Stomach (tissue), 19 donors: Measurements from ENCODE around the gene TRIM61. TPM values are rescaled to one million over a fixed set of nuclear protein-coding genes. Genes with fewer than 3 reads are reported as not detected.
"Not testable (repeated sequence)": the region's sequence is repeated elsewhere in the genome, so short reads cannot be mapped to it uniquely, and the experiment has no call there.

Experiments used
- DNase-seq, 2 donors: peaks; one replicate each; pipeline versions ENCODE4 v3.0.0 to v3.0.0-alpha.2; 2013 to 2019
- H3K27ac ChIP-seq, 5 donors: fragments of 200-600 bp in 4 of 5; sonication (generic) in 4 of 5; one replicate each; pipeline ENCODE4 v1.5.1; 2013 to 2019; ENCODE audit warnings: mild to moderate bottlenecking in 1 of 5, moderate library complexity in 1 of 5
- H3K27me3 ChIP-seq, 3 donors: fragments of 200-600 bp; sonication (generic); one replicate each; pipeline ENCODE4 v1.5.1; 2017 to 2019; ENCODE audit warnings: mixed run types in 1 of 3
- H3K36me3 ChIP-seq, 4 donors: fragments of 200-600 bp; sonication (generic); 1 replicate in 3 of 4; 2 replicates in 1 of 4; pipeline ENCODE4 v1.5.1; 2016 to 2019
- H3K4me1 ChIP-seq, 4 donors: fragments of 200-600 bp; sonication (generic); one replicate each; pipeline ENCODE4 v1.5.1; 2016 to 2019
- H3K4me3 ChIP-seq, 4 donors: fragments of 200-600 bp; sonication (generic) in 3 of 4; one replicate each; pipeline ENCODE4 v1.5.1; 2016 to 2019; ENCODE audit warnings: mild to moderate bottlenecking in 1 of 4
- H3K9me3 ChIP-seq, 4 donors: fragments of 200-600 bp; sonication (generic); one replicate each; pipeline ENCODE4 v1.5.1; 2016 to 2019
- EP300 ChIP-seq: sonication (generic); formaldehyde crosslinking; IDR thresholded peaks from one replicate; pipeline ENCODE4 v1.6.1; 2017; ENCODE audit warnings: antibody characterized with exemption
- POLR2A ChIP-seq, 4 donors: fragments of 450-650 bp; IDR thresholded peaks; one replicate each; pipeline ENCODE4 v1.6.1; 2016; ENCODE audit warnings: antibody characterized with exemption in 4 of 4, control low read depth in 2 of 4, mild to moderate bottlenecking in 1 of 4, moderate library complexity in 1 of 4
- POLR2AphosphoS5 ChIP-seq, 3 donors: sonication (generic); formaldehyde crosslinking; IDR thresholded peaks; one replicate each; pipeline ENCODE4 v1.6.1; 2016; ENCODE audit warnings: antibody characterized with exemption in 3 of 3
- WGBS, 5 donors: extraction: QIAGEN DNeasy Blood & Tissue Kit in 3 of 5; methylation state at CpG; one replicate each; pipeline versions ENCODE4 v1.1.5 to v1.1.7; 2013 to 2018; 5-methylcytosine and 5-hydroxymethylcytosine counted together
- intact Hi-C: fragments of 100-400 bp; cut with DNase I; formaldehyde crosslinking; loops from one replicate; pipeline ENCODE4 v1.15.1; 2023; ENCODE audit warnings: low total_unique reads
- long read RNA-seq, 10 donors: transcript quantifications; one replicate each; lab custom pipeline, GENCODE V29; 2026
- polyA plus RNA-seq, 3 donors: library from polyadenylated mRNA; stranded (reverse); fragments of 200-250 nt; gene quantifications; one replicate each; pipeline ENCODE4 v1.2.3, GENCODE V29; 2013
- total RNA-seq, 5 donors: library from RNA; depleted of rRNA; stranded (reverse); fragments of >200 nt; gene quantifications; one replicate each; pipeline versions ENCODE4 v1.1.0 to v1.2.3, GENCODE V29; 2014 to 2016
- TF ChIP-seq, protein P1 (sequence below), 7 experiments: fragments of 450-650 bp in 4 of 7; fragments of 200-600 bp in 3 of 7; sonication (generic) in 3 of 7; IDR thresholded peaks; one replicate each; pipeline ENCODE4 v1.5.1; 2016 to 2019; ENCODE audit warnings: antibody characterized with exemption in 7 of 7, control low read depth in 2 of 7, mild to moderate bottlenecking in 1 of 7
- donor health status: healthy with polysubstance abuse.
- donor health status: Bipolar disorder and iron deficiency.
- donor health status: healthy.

The TRIM61 gene
- 1 to 10 TPM in 1 of 5 donors, under 1 TPM in 1, not detected in 3; 0.73 to 3.6 TPM for total RNA-seq
- under 1 TPM; 0.25 to 0.61 (median 0.50) TPM for polyA plus RNA-seq
- long read RNA-seq, donor 1 = 0 reads
- long read RNA-seq, donor 2 = 0 reads
- long read RNA-seq, donor 3 = 0 reads
- long read RNA-seq, donor 4 = 0 reads
- long read RNA-seq, donor 5 = 0 reads
- long read RNA-seq, donor 6, partial matches to known transcripts = 6 of 6 reads
- long read RNA-seq, donor 6, other reads (novel, unspliced or antisense) = 0 of 6 reads
- long read RNA-seq, donor 7 = 0 reads
- long read RNA-seq, donor 8 = 0 reads
- long read RNA-seq, donor 9 = 0 reads
- long read RNA-seq, donor 10 = 0 reads

GRCh38 chr4:164977243-164978164 lies at the start of gene TRIM61:
TSS of gene TRIM61 (minus strand) at chr4:164977657. CDS start at chr4:164970002, 7,655 bp downstream.
- peaks cover 0 to 9% (median 0%) of the 10 kb centered on the region in 4 donors for H3K4me1 ChIP-seq
- intact Hi-C loops = no loop called here
- H3K27ac ChIP-seq = peak within 1 kb of the TSS in 1 of 5 donors; percentile 76
- TF ChIP-seq EP300 = no peak
- no peak for TF ChIP-seq POLR2A (IDR thresholded peaks at IDR 0.05)
- TF ChIP-seq, protein P1, sequence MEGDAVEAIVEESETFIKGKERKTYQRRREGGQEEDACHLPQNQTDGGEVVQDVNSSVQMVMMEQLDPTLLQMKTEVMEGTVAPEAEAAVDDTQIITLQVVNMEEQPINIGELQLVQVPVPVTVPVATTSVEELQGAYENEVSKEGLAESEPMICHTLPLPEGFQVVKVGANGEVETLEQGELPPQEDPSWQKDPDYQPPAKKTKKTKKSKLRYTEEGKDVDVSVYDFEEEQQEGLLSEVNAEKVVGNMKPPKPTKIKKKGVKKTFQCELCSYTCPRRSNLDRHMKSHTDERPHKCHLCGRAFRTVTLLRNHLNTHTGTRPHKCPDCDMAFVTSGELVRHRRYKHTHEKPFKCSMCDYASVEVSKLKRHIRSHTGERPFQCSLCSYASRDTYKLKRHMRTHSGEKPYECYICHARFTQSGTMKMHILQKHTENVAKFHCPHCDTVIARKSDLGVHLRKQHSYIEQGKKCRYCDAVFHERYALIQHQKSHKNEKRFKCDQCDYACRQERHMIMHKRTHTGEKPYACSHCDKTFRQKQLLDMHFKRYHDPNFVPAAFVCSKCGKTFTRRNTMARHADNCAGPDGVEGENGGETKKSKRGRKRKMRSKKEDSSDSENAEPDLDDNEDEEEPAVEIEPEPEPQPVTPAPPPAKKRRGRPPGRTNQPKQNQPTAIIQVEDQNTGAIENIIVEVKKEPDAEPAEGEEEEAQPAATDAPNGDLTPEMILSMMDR (IDR thresholded peaks at IDR 0.05) = no peak
- TF ChIP-seq POLR2AphosphoS5 (IDR thresholded peaks at IDR 0.05) = no peak
- WGBS, 5 donors = 18 to 23% (median 20%) methylated on average over 24 to 27 of the region's 27 CpGs
- DNase-seq = peak in 1 of 2 donors; percentile 87
- H3K36me3 ChIP-seq = peaks cover 0 to 20% (median 0%) of the 10 kb centered on the region in 4 donors
- H3K9me3 ChIP-seq = no peaks in the 10 kb centered on the region
- peaks cover 0 to 5% (median 4%) of the 10 kb centered on the region in 3 donors for H3K27me3 ChIP-seq
- peak within 1 kb of the TSS; percentile 42 to 56 (median 50) for H3K4me3 ChIP-seq

DNA sequence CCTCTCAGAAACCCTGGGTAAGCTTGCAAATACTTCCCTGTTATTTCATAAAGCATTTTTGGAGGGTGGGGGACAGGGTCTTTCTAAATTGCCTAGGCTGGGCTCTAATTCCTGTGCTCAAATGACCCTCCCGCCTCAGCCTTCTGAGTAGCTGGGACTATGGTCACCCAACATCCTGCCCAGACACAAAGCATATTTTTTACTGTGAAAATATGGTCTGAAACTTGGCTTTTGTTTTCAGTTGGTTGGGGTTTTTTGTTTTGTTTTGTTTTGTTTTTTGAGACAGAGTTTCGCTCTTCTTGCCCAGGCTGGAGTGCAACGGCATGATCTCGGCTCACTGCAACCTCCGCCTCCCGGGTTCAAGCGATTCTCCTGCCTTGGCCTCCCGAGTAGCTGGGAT lies 48.3 kb upstream of the TRIM61 start:
- H3K9me3 ChIP-seq, H3K27ac ChIP-seq, DNase-seq, H3K36me3 ChIP-seq, H3K4me1 ChIP-seq, intact Hi-C loops, H3K27me3 ChIP-seq, H3K4me3 ChIP-seq: not testable (repeated sequence)
- WGBS, 5 donors = 93 to 96% (median 94%) methylated on average over 8 of the region's 8 CpGs

DNA sequence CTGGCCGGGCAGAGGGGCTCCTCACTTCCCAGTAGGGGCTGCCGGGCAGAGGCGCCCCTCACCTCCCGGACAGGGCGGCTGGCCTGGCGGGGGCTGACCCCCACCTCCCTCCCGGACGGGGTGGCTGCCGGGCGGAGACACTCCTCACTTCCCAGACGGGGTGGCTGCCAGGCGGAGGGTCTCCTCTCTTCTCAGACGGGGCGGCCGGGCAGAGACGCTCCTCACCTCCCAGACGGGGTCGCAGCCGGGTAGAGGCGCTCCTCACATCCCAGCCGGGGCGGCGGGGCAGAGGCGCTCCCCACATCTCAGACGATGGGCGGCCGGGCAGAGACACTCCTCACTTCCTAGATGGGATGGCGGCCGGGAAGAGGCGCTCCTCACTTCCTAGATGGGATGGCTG lies 42.5 kb upstream of the TRIM61 start:
- H3K4me3 ChIP-seq, DNase-seq, intact Hi-C loops, H3K9me3 ChIP-seq, H3K27ac ChIP-seq, H3K36me3 ChIP-seq, H3K4me1 ChIP-seq, H3K27me3 ChIP-seq: not testable (repeated sequence)
- WGBS, 5 donors = 89 to 100% (median 96%) methylated on average over 2 to 30 of the region's 30 CpGs

DNA sequence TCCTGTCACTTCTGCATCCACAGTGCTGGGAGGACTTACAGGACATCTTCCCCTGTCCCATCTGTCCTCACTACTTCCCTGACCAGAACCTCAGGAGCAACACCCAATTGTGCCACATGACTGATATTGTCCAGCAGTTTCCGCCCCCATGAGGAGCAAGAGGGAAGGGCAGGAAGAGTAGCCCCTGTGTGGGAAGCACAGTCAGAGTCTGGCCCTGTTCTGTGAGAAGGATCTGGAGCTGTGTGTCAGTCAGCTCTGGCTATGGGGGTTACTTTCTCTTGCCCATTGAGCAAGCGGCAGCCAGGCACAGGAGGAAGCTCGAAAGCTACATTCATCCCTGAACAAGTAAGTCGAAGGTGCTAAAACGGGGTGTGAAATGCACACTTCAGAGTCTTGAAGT lies 39.5 kb upstream of the TRIM61 start:
- no peak for TF ChIP-seq POLR2AphosphoS5 (IDR thresholded peaks at IDR 0.05)
- no peak for TF ChIP-seq EP300
- TF ChIP-seq, protein P1 (IDR thresholded peaks at IDR 0.05) = no peak
- TF ChIP-seq POLR2A (IDR thresholded peaks at IDR 0.05) = no peak
- WGBS, 5 donors = 53 to 59% (median 55%) methylated on average over 5 of the region's 5 CpGs
- no peak for DNase-seq
- H3K27ac ChIP-seq = no peak overlapping the region
- H3K36me3 ChIP-seq = no peaks in the 10 kb centered on the region
- no peak overlapping the region for H3K4me3 ChIP-seq
- H3K4me1 ChIP-seq = no peaks in the 10 kb centered on the region
- H3K9me3 ChIP-seq = no peaks in the 10 kb centered on the region
- intact Hi-C loops = no loop called here
- H3K27me3 ChIP-seq = no peaks in the 10 kb centered on the region

GRCh38 chr4:165013691-165014090 lies 36.2 kb upstream of the TRIM61 start:
- TF ChIP-seq, protein P1 (IDR thresholded peaks at IDR 0.05) = no peak
- TF ChIP-seq POLR2AphosphoS5 (IDR thresholded peaks at IDR 0.05) = no peak
- TF ChIP-seq POLR2A (IDR thresholded peaks at IDR 0.05) = no peak

More at GRCh38 chr4:165013691-165014090, 36.2 kb upstream of the TRIM61 start:
- no peaks in the 10 kb centered on the region for H3K9me3 ChIP-seq
- no peaks in the 10 kb centered on the region for H3K36me3 ChIP-seq
- H3K27me3 ChIP-seq = no peaks in the 10 kb centered on the region
- H3K4me1 ChIP-seq = no peaks in the 10 kb centered on the region
- intact Hi-C loops = no loop called here
- no peak for DNase-seq
- H3K27ac ChIP-seq = no peak overlapping the region
- H3K4me3 ChIP-seq = no peak overlapping the region
